ENCODE results near the gene ITM2C.
A peak's percentile ranks its signal among the peaks of the same experiment; 100 is the strongest.

ITM2C gene

DNA sequence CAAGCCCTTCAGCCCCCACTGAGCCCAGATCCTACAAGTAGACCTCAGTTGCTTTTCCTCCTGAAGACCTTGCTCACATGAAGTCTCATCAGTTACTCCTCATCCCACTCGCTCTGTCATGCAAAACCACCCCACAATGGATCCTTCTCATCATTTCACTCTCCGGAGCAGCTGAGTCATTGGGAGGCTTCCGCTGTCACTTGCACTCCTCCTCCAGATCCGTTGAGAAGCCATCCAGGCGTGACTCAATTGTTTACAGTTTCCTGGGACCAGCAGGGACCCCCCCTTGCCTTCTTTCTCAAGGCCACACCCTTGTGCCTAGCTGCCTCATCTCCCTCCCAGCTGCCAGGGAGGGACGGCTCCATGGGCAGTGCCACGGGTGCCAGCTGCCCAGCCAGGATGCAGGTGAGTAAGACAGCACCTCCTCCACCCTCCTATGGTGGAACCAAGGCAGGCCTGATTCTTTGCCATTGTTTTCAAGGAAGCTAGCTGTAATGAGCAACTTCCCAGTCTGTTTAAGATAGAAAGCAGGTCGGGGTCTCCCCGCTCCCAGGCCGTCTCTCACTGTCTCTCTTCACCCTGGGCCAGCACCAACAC is 44.0 kb downstream of the ITM2C start:
- peak; percentile 68 to 80 for DNase-seq

DNA sequence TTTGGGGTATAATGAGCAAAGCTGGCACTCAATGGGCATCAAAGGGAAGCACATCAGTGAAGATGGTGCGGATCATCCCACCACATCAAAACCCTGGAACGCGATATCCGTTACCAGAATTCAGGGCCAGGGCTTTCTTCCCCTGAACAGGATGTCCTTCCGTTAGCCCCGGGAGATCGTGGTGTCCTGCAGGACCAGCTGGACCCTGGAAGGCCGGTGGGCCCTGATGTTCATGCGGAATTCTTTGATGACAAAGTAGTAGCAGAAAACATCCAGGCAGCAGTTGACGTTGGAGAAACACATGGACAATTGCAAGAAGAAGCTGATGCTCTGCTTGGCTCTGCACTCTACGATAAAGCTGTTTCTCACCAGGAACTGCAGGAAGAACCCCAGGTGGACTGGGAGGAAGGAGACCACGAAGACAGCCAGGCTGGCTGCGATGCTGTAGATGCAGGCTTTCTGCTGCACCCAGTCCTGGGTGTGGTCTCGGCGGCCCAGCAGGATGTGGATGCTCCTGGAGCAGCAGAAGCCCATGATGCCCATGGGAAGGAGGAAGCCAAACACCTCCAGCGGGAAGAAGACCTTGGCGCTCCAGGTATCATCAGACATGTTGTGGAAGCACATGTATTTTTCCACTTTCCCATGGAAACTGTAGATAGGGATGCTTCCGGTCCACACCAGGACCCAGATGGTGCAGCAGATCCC is 45.3 kb downstream of the ITM2C start:
- no peak for DNase-seq

DNA sequence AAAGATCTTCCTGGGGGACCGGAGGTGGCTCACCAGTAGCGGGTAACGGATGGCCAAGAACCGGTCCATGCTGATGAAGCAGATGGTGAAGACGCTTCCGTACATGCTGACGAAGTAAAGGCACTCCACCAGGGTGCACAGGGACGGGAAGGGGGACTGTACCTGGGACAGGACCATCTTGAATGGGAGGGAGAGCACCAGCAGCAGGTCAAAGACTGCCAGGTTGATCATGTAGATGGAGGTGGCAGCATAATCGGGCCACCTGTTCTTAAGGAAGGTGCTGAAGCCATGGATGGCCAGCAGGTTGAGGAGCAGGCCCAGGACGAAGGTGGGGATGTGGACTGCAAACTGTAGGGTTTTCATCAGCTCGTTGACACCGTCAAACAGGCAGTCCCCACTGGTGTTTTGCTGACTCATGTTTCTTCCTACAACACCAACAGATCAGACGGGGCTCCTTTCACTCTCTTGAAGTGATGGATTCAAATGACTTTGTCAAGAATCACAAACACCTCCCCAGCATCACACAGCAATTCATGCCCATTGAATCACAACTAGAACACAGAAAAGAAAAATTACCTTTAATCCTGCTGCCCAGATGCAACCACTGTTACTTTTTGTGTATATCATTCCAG is 45.9 kb downstream of the ITM2C start:
- DNase-seq, result no peak

DNA sequence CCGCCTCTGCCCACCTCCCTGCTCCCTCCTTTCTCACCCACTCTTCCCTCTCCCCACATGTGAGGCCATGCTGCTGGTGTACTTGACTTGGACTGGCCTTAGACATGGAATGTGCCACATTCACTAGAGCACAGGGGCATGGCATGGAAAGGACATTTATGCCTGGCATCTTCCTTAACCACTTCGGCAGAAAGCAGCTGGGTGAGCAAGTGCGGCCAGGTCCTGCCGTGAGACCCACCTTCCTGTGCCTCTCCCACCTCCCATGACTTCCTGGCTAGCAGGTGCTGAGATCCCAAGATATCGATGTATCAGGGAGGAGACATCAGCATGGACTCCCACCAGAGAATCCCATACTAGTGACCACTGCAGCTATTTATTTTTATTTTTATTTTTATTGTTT is 47.3 kb downstream of the ITM2C start:
- DNase-seq, result no peak

DNA sequence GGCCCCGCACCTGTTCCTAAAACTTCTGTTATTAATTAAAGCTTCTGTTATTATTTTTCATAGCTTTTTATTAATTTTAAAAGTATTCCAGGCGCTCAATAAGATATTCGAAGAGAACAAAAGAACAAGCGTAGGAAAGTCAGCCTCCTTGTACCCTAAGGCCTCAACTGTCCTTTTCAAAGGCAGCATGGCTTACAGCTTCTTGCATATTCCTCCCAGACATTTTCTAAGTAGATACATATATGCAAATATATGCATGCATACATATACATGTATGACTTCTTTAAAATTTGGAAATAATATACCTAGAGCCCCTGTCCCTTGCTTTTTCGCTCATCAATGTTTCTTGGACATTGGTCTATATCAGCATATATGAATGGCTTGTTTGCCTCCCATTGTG is 48.0 kb downstream of the ITM2C start:
- no peak for DNase-seq

DNA sequence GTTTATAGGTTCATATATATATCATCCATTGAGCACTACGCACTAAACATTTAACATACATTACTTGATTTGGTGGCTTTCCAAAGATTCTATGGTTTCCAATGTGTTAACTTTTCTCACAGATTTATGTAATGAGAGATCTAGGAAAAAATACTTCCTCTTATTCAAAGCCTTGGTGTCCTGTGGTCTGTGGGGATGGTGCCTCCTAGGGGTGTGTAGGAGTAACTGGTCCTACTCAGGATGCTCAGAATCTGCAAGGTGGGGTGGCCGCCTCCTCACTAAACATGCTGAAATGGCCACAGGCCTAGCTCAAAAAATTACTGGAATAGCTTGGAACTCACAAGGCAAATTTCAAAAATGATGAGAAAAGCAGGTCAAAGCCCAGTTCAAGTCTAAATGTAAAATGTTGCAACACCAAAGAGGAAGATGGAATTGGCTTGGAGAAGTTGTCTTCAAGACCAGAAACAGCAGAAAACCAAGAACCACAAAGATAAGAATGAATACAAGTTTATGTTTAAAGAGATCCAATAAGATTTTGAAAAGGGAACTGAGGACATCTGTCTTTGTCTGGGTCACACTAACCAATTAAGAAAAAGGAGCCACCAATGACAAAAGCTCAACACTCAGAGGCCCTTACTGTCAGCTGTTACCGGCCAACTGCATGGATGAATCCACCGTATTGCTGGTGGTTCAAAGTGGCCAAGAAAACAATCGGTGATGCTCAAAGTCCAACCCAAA is 48.8 kb downstream of the ITM2C start:
- no peak for DNase-seq

DNA sequence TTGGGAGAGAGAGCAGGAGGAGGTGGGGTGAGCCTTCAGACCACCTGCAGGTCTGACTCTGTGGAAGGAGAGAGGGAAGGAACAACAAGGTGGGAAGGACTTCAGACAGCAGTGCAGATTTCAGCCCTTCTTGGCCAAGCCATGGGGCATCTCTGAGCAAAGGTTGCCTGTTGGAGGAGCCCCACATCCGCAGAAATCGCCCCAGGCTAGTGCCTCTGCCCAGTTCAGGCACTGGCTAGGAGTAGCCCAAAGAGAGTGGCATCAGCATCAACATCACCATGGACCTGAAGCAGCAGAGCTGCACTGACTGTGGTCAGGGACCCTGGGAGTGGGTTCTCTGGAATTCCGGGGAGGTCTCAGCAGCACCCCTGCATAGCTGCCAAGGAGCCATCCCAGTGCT is 50.1 kb downstream of the ITM2C start:
- no peak for DNase-seq

DNA sequence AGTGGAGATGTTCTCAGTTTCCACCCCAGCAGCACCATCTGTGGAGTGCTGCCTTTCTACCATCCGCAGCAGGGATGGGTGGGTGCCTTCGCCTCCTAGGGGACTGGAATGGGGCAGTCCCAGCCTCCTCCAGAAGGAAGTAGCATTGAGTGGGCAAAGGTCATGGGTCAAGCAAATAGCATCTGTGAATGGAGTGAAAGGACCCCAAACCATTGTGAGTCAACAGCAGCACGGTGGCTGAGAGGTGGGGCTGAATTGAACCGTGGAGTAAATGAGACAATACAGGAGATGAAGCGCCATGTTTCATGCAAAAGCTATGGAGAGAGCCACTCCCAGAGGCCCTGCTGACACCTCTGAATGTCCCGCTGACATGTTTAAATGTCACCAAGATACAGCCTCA is 50.6 kb downstream of the ITM2C start:
- DNase-seq, result no peak

DNA sequence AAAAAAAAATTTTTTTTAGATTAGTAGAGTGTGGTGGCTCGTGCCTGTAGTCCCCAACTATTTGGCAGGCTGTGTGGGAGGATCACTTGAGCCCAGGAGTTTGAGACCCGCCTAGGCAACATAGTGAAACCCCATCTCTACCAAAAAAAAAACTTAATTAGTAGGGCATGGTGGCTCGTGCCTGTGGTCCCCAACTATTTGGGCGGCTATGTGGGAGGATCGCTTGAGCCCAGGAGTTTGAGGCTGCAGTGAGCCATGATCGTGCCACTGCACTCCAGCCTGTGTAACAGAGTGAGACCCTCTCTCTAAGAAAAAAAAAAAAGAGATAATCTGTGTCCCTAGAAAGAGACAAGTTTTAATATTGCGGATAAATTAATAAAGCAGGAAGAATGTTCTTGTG is 51.5 kb downstream of the ITM2C start:
- DNase-seq, result no peak

DNA sequence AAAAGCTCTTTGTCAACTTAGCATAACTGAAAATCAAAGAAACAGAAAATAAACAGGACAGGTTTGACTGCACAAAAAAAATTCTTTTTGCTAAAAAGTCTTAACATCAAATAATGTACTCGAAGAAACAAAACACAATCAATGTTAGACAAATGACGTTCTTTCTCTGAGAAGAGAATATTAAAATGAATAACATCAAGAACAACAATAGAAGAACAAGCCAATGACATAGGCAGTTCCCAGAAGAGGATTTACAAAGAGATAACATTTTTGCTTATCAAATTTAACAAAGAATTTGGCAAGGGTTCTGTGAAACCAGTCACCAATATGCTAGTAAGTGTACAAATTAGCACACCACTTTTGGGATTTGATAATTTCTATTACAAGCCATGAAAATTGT is 54.5 kb downstream of the ITM2C start:
- no peak for DNase-seq

DNA sequence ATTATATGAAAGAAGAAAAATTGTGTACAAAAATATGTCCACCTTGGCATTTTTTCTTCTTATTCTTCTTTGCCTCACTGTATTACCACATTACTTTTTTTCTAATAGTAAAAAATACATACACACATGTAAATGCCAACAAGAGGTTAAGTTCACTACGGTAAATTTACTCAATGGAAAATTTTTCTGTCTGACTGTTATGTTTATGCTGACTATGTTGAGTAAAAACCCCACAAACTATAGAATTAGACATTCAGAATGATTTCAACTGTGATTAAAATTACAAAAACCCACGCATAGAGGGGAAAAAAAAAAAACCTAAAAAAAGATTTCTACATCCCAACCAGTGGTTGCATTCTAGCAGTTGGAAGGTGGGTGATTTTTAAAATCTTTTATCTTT is 54.9 kb downstream of the ITM2C start:
- no peak for DNase-seq

DNA sequence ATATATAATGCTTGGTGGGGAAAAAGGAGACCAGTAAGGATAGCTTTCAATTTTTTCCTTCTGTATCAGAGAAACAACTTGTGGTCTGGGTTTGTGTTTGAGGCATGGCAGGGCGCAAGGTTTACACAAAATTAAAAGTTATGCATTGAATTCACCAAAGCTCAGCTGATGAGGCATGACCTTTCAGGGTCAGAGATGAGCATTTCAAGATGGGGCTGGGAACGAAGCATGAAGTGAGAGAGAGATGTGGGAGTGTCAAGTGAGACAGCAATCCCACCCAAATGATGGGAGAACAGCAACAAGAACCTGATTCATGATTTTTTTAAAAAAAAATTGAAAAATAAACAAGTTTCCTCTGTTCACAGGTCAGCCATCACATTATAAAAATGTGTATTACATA is 55.4 kb downstream of the ITM2C start:
- no peak for DNase-seq

DNA sequence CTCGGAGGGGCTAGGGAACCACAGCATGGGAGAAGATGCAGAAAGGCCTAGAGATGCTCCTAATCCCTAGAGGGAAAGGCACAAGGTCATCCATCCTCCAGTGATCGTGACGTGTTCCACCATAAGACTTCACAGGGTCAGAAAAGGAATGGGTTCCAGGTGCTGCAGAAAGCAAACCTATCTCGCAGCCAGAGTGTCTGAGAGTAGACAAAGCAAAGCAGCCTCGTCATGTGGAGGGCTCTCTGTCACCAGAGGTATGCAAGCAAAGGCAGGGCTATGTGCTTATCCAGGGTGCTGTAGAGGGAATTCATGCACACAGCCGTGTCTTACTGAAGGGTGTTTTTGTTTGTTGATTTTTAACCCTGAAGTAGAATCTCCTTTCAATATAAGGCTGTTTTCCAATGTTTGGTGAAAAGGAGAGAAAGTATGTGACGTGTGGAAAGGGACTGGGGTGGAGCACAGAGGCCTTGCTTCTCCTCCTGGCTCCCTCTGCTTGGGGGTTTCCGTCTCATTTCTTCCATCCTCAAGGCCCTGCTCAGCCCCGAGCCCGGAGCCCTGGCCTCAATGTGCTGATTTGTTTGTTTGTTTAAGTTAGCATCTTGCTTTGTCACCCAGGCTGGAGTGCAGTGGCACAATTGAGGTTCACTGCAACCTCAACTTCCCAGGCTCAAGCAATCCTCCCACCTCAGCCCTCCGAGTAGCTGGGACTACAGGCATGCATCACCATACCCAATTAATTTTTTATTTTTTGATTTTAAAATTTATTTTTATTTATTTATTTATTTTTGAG is 57.3 kb downstream of the ITM2C start:
- DNase-seq, result no peak

DNA sequence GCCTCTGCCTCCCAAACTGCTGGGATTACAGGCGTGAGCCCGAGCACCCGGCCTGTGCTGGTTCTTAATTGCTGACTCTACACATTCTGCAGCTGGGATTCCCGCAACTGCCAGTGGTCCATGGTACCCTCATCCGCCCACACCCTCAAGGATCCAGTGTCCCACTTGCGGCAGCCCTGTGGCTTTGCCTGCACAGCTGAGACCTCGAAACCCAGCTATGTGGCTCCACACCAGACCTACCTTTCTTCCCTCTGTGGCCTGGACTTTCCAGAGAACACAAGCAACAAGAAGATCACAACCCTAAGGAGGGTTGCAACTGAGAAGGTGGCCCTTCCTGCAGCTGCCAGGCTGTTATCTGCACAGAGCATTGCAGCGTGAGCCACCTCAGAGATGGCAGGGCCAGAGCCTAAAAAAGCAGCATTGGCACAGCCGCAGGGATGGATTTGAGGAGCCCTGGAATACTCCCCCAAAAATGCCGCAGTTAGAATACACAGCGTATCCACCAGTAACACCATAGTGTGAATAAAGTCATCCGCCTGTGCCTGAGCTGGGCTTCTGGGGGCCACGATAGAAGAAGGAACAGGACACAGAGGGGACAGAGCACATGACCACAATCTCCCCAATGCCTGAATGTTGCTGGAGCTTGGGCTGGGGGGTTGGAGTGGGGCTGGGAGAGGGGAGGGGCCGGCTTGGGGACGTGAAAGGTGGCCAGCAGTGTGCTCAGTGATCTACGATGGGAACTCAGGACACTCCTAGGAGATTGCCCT is 58.4 kb downstream of the ITM2C start:
- no peak for DNase-seq

DNA sequence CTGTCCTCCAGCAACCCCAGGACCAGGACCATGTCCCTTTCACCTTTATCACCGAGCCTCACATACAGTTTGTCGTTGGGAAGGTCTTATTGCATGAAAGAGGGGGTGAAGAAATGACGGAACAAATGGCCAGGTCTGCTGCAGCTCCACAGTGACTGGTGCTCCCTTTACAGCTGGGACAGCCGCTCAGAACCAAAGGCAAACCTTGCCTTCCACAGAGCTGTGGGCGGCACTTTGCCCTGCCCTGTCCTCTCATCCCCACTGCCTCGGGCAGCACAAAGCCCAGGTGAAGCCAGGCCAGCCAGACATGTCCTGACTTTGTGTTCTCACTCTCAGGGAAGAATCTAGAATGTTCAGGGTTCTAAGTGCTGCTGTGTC is 59.3 kb downstream of the ITM2C start:
- no peak for DNase-seq

DNA sequence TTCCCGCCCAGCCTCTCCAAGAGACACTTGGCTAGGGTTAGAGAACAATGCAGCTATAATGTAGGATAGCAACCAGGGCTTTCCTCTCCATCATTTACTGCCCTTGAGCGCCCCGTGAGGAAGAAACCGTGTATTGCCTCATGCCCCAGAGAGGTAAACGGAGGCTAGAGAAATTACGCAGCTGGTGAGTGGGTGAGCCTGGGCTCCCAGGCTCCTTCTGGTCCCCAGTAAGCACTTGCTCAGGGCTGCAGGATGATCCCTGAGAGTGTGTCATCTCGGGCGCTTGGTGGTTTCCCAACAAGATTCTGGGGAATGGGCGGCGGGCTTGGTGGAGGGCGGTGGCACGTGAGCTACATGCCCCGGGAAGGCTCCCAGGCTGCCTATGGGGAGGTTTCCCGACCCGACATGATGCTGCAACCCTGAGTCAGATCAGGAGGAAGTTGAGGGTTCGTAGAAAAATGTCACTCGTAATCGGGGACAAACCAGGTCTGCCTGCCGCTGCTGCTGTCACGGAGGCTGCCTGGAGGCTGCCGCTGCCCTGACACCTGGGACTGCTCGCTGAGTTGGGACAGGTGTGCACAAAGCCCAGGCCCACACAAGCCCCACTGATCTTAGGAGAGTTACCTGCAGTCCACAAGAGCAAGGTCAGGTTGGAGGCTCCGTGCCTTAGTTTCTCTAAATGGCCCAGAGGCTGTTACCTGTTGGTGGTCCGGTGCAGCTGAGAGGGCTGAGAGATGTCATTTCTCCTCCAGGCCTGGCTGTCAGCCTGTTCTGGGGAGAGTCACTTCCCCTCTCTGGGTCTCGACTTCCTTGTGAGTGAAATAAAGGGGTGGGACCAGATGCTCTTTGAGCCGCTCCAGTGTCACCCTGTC is 60.0 kb downstream of the ITM2C start, which contains the start of gene GPR55:
Gene GPR55 (minus strand): TSS at position 773 of the 872 bp plus-strand sequence. CDS start 14,280 bp downstream, outside the sequence.
- DNase-seq, result no peak

DNA sequence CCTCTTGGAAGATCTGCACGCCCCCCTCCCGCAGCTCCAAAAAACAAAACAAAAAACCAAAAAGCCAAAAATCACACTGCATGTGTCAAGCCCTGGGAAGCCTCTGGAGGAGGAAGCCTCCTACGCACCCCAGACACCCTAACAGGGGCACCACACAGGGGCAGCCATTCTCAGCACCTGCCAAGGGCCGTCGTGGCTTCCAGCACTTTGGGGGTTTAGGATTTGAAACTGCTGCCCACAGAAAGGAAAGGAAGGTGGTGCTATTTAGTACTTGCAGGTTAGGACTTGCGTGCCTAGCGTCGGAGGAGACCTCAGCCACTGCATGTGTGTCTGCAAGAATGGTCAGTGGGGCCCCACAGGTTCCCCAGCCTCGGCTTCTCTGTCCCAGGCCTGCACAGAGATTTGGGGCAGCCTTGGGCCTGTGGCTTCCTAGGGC is 60.7 kb downstream of the ITM2C start:
- no peak for DNase-seq

DNA sequence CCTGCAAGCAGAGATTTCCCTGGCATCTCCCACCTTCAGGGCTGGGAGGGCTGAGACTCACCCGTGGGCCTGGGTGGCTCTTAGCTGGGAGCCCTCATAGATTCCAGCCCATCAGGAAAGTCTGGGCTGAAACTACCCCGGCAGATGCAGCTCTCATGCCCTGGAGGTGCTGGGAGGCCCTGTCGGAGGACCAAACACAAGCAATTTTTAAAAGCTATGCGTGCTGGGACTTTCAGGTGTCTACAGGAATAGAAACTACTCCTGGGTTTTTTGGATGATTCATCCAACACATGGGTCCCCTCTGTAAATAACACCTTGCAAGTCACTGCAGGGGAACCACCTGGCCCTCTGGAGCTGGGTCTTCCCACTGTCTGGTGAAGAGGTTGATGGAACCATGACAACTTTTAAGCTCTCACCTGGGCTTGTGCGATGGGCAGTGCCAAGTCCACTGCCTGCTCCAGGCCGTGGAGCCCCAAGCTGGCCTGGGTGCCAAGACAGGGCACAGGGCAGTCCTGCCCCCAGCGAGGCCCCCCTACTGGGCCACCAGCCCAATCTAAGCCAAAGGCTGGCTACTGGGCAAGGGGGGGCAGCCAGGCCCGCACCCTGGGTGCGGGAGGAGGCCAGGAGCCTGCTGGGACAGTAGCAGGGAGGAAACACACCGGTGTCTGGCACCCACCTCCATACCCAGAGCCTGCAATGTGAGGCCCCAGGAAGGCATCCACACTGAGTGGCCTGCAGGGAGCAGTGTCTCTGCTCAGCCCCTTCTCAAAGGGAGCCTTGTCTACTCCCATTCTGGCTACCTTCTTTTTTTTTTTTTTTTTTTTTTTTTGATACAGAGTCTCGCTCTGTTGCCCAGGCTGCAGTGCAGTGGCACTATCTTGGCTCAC is 61.4 kb downstream of the ITM2C start:
- no peak for DNase-seq

DNA sequence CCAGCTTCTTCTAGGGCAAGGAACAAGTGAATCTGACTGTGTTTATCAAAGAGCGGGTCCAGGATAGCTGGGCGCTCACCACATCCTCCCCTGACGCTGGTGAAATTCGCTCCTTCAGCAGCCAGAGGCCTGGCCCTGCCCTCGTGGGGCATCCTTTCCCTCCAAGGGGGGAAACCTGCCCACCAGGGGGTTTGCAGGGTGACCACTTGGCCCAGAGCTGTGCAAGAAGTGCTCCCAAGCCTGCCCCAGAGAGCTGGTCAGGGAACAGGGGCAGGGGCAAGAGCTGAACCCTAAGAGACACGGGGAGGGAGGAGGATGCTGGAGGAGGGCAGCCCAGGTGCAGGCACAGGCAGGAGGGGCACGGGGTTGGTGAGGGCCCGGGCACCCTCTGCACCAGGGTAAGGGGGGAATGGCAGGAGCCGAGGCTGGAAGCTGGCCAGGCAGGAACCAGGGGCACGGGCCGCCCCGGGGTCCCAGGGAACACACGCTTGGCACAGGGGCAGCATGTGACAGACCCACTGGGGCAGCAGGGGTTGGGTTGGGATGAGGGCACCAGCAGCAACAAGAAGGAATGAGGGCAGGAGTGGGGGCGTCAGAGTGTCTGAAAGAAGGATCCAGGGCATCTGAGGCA is 63.1 kb downstream of the ITM2C start:
- no peak for DNase-seq
